HL-60 (cell line): ENCODE data around the gene ST6GAL1.
A peak's percentile ranks its signal among the peaks of the same experiment; 100 is the strongest.

Experiments
- DNase-seq, 2 experiments: peaks; one replicate each; pipeline ENCODE4 v3.0.0-alpha.2; 2010 to 2020; ENCODE audit warnings: low read depth in 1 of 2, low spot score in 1 of 2
- H3K27ac ChIP-seq: fragments of 250-450 bp; sonication (Bioruptor Pico); replicated peaks from 2 replicates; pipeline ENCODE4 v1.5.1; 2020; ENCODE audit warnings: mild to moderate bottlenecking, moderate library complexity
- H3K27me3 ChIP-seq: fragments of 250-450 bp; sonication (Bioruptor Pico); 2 replicates; pipeline ENCODE4 v1.5.1; 2021; ENCODE audit warnings: mild to moderate bottlenecking, moderate library complexity; ENCODE audit not compliant: insufficient read depth, poor library complexity, severe bottlenecking
- H3K4me3 ChIP-seq: replicated peaks from 2 replicates; pipeline ENCODE4 v1.5.1; 2011; ENCODE audit warnings: mild to moderate bottlenecking, control low read depth, low read length; ENCODE audit not compliant: insufficient read depth
- CTCF ChIP-seq: IDR thresholded peaks from one replicate; pipeline ENCODE4 v1.5.1; 2011; ENCODE audit warnings: low read length, control low read depth, inconsistent platforms; ENCODE audit not compliant: insufficient read depth
- GABPA ChIP-seq: IDR thresholded peaks from 2 replicates; pipeline ENCODE4 v1.6.1; 2012; ENCODE audit warnings: low read depth
- POLR2AphosphoS5 ChIP-seq: IDR thresholded peaks from 2 replicates; pipeline ENCODE4 v1.6.1; 2012; ENCODE audit warnings: low read depth
- REST ChIP-seq: IDR thresholded peaks from 2 replicates; pipeline ENCODE4 v1.6.1; 2012; ENCODE audit warnings: low read depth; ENCODE audit not compliant: insufficient replicate concordance
- SPI1 ChIP-seq: IDR thresholded peaks from 2 replicates; pipeline ENCODE4 v1.6.1; 2012; ENCODE audit warnings: low read depth, mild to moderate bottlenecking, borderline replicate concordance

Gene ST6GAL1

GRCh38 chr3:187112934-187113793 is 182.8 kb downstream of the ST6GAL1 start:
- no peak for DNase-seq
- Histone ChIP-seq H3K27me3 (no peaks in the 10 kb centered on the region), H3K27ac (no peak overlapping the region), H3K4me3 (no peak overlapping the region)
- TF ChIP-seq CTCF (peak; percentile 25), REST (no peak)

GRCh38 chr3:187114511-187114910 is 184.2 kb downstream of the ST6GAL1 start:
- Histone ChIP-seq H3K4me3 (no peak overlapping the region), H3K27ac (no peak overlapping the region), H3K27me3 (no peaks in the 10 kb centered on the region)
- TF ChIP-seq REST (no peak), CTCF (no peak), GABPA (no peak), SPI1 (no peak), POLR2AphosphoS5 (no peak)
- no peak for DNase-seq

GRCh38 chr3:187120326-187120725 is 190.0 kb downstream of the ST6GAL1 start:
- no peak for DNase-seq
- H3K4me3 ChIP-seq = no peak overlapping the region
- H3K27ac ChIP-seq = no peak overlapping the region
- TF ChIP-seq POLR2AphosphoS5 (no peak), GABPA (no peak), SPI1 (no peak), REST (no peak), CTCF (no peak)
- H3K27me3 ChIP-seq = peaks cover 2% of the 10 kb centered on the region
